Measurements from ENCODE around the gene CPSF7. TPM values are rescaled to one million over a fixed set of nuclear protein-coding genes. Genes with fewer than 3 reads are reported as not detected.
A peak's percentile ranks its signal among the peaks of the same experiment; 100 is the strongest.

CPSF7 gene
- total RNA-seq, 1 experiment from 2014 or later: 145 TPM

DNA sequence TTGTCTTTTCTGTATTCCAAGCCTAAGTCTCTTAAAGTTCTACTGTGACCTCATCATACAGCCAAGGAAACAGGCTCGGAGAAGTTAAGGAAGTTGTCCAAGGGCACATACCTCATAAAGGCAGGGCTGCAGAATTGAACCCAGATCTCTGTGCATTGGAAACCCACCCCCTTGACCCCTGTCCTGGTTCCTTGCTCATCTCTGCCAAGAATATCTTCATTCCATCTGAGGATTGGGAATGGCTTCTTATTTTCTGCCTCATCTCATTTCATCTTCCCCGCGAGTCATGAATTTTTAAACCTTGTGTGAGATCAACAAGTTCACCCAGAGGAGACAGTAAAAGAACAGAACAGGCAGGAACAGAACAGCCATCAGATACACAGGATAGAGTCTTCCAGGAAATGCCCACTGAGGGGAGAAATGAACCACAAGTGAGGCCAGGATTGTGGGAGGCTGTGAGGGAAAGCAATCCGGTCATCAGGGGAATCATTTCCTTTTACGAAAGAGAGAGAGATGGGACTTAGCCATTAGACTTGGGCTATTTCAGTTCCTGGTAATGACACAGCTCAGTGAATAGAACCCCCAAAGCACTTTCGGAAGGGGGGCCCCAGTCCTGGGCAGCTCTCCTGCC, 44.4 kb upstream of the CPSF7 start:
- no CpG with 5 or more reads among the region's 6 CpGs for WGBS (ENCODE audit: extremely low coverage, insufficient read length, low lambda C conversion rate)

More for the DNA sequence above, 44.4 kb upstream of the CPSF7 start:
- H3K36me3 Mint-ChIP-seq (ENCODE audit: insufficient read depth in 1 of 3, low read depth in 3 of 3): peaks cover 0 to 9% (median 7%) of the 10 kb centered on the region in 3 experiments; a peak in 3 of 7 replicates
- H3T11ph ChIP-seq (ENCODE audit: low read length): no peak overlapping the region
- peak overlapping the region in 1 of 3 experiments; percentile 5; a peak in 1 of 7 replicates for H3K27ac Mint-ChIP-seq
- H3K79me1 ChIP-seq (ENCODE audit: insufficient read depth, low read depth, low read length, poor library complexity, severe bottlenecking): no peaks in the 10 kb centered on the region
- H2BK15ac ChIP-seq (ENCODE audit: low read depth, low read length): no peak overlapping the region
- no peak overlapping the region for H2BK12ac ChIP-seq (ENCODE audit: insufficient read length, low read depth, low read length)
- TF ChIP-seq, protein P1, sequence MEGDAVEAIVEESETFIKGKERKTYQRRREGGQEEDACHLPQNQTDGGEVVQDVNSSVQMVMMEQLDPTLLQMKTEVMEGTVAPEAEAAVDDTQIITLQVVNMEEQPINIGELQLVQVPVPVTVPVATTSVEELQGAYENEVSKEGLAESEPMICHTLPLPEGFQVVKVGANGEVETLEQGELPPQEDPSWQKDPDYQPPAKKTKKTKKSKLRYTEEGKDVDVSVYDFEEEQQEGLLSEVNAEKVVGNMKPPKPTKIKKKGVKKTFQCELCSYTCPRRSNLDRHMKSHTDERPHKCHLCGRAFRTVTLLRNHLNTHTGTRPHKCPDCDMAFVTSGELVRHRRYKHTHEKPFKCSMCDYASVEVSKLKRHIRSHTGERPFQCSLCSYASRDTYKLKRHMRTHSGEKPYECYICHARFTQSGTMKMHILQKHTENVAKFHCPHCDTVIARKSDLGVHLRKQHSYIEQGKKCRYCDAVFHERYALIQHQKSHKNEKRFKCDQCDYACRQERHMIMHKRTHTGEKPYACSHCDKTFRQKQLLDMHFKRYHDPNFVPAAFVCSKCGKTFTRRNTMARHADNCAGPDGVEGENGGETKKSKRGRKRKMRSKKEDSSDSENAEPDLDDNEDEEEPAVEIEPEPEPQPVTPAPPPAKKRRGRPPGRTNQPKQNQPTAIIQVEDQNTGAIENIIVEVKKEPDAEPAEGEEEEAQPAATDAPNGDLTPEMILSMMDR (conservative IDR thresholded peaks at IDR 0.05): no peak
- no peak overlapping the region for H3K4me2 ChIP-seq (ENCODE audit: insufficient read depth, insufficient read length, low read length)
- no peaks in the 10 kb centered on the region for H3K9me3 ChIP-seq (ENCODE audit: control insufficient read depth, low read depth, low read length)
- H2AK5ac ChIP-seq (ENCODE audit: insufficient read length, low read length): no peak overlapping the region
- no peak overlapping the region for H2BK20ac ChIP-seq (ENCODE audit: low read depth, low read length, poor library complexity, severe bottlenecking)
- H3K4me1 Mint-ChIP-seq: peaks cover 4 to 10% of the 10 kb centered on the region in 2 experiments; a peak in 3 of 4 replicates
- H3K4me3 Mint-ChIP-seq: no peak overlapping the region
- H3K56ac ChIP-seq (ENCODE audit: insufficient read length, low read depth, low read length): no peak overlapping the region
- no peak overlapping the region for H2BK5ac ChIP-seq (ENCODE audit: insufficient read length, low read length)
- no peak overlapping the region for H4K91ac ChIP-seq (ENCODE audit: insufficient read length, low read depth, low read length)
- H3K4me1 ChIP-seq (ENCODE audit: insufficient read depth, low read length): no peaks in the 10 kb centered on the region
- no peak overlapping the region for H4K5ac ChIP-seq (ENCODE audit: insufficient read length, low read depth, low read length)
- no peak overlapping the region for H3K9ac ChIP-seq (ENCODE audit: extremely low read depth, insufficient read length, low read length)
- H3K23ac ChIP-seq (ENCODE audit: insufficient read length, low read depth, low read length): no peak overlapping the region
- no peak overlapping the region for H2AFZ ChIP-seq (ENCODE audit: low read length)
- no peaks in the 10 kb centered on the region for H4K20me1 ChIP-seq (ENCODE audit: control insufficient read depth, insufficient read depth, insufficient read length)
- H3K27me3 Mint-ChIP-seq (ENCODE audit: low read depth): peaks cover 2% of the 10 kb centered on the region; the same call in 1 of the 2 replicates
- H2BK120ac ChIP-seq (ENCODE audit: low read depth, low read length, poor library complexity, severe bottlenecking): no peak overlapping the region
- H4K8ac ChIP-seq (replicated peaks; ENCODE audit: insufficient read length, low read depth, low read length): no peak overlapping the region
- no peak overlapping the region for H3K14ac ChIP-seq (ENCODE audit: insufficient read depth, low read length)
- H3K9me3 Mint-ChIP-seq: no peaks in the 10 kb centered on the region
- H3K27ac ChIP-seq (ENCODE audit: insufficient read length, low read depth, low read length): no peak overlapping the region
- no peaks in the 10 kb centered on the region for H3K23me2 ChIP-seq (ENCODE audit: insufficient read length, low read depth, low read length, poor library complexity, severe bottlenecking)
- no peak overlapping the region for H3K4ac ChIP-seq (ENCODE audit: low read depth, low read length)
- no peaks in the 10 kb centered on the region for H3K79me2 ChIP-seq (ENCODE audit: insufficient read depth, low read length)
- no peaks in the 10 kb centered on the region for H3K27me3 ChIP-seq (ENCODE audit: insufficient read depth, low read length)
- DNase-seq: no peak
- no peak overlapping the region for H3K18ac ChIP-seq (ENCODE audit: insufficient read length, low read depth, low read length)
